DMS53 (cell line): ENCODE data around the gene ACKR3.
A peak's percentile ranks its signal among the peaks of the same experiment; 100 is the strongest.

Experiments
- DNase-seq: peaks from one replicate; lab custom pipeline; 2025; lab: John Stamatoyannopoulos, UW

The ACKR3 gene

DNA sequence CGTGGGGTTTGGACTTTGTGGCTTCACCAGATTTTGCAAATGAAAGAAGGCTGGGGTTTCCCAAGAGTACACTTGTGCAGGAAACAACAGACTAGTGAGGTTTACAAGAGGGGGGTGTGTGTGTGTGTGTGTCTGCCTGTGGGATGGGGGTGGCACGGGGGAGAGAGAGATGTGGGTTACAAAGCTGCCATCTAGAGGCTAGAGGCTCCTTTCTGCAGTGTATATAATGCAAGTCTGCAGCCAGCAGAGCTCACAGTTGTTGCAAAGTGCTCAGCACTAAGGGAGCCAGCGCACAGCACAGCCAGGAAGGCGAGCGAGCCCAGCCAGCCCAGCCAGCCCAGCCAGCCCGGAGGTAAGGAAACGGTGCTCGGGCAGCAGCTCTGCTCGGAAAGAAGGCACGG, at the start of gene ACKR3:
Gene ACKR3, plus strand, starts transcription at position 253 of the 401 bp plus-strand sequence. CDS start 10,641 bp downstream, outside the sequence.
- DNase-seq = peak; percentile 90

DNA sequence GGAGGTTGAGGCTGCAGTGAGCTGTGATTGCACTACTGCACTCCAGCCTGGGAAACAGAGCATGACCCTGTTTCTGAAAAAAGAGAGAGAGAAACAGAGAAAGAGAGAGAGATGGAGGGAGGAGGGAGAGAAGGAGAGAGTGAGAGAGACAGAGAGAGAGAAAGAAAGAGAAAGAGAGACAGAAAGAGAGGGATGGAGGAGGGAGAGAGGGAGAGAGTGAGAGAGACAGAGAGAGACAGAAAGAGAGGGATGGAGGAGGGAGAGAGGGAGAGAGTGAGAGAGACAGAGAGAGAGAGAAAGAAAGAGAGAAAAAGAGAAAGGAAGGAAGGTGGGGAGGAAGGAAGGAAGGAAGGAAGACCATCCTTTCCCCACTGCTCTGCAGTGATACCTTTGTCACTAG, 48.1 kb upstream of the ACKR3 start:
- no peak for DNase-seq

DNA sequence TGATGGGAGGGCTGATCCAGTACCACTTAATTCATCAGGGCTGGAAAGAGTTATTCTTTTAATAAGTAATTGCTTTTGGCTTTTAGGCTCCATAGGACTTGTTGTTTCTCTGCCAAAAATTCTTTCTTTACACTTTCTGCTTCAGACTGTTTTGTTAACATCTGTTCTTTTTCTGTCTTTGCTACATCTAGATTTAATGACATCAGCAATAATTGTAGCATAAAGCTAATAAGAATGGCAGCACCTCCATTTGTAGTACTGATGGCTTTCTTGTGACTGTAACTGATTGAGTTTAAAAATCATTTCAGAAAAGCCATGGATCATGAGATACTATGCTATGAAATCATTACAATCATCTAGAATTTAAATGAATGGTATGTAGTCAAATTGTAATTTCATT, 46.4 kb upstream of the ACKR3 start:
- DNase-seq = no peak

DNA sequence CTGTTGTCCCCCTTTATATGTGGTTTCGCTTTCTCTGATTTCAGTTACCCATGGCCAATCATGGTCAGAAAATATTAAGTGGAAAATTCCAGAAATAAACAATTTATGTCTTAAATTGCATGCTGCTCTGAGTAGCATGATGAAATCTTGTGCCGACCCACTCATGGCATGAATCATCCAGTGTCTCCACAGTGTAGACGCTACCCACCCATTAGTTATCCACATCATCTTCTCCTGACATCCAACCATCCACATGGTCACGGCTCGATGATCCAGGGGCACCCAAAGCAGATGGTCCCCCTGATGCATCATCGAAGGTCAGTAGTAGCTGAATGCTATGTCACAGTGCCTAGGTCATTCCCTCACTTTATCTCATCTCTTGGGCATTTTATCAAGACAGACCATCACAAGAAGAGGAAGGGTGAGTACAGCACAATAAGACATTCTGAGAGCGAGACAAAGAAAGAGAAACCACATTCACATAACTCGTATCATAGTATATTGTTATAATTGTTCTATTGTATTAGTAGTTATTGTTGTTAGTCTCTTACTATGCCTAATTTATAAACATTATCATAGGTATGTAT, 44.1 kb upstream of the ACKR3 start:
- no peak for DNase-seq

DNA sequence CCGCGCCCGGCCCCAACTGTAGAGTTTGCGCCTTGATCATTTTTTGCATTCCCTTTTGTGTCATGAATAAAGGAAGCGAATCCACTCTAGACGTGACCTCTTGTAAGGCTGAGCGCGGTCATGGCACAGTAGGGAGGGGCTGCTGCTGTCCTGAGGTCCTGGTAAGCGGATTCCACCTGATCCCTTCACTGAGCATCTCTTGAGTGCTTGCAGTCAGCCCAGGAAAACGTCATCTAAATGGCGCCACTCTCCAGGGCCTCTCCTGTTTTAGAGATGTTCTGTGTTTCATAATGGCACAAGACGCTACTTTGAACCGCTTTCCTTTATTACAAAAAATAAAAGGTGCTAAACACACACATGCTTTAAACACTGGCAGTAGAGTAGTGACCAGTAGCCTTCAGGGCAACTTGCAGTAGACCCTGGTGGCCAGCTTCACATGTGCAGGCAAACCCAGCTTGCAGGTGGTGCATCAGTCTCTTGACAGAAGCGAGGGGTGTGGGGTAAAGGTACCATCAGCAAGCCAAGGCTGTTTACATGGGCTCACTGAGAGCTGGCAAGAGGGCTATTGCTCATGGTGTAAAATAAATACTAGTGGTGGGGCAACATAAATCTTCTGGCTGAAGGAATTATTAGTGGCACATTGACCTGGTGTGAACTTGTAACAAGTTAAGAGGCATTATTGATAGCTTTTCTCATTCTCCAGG, 43.0 kb upstream of the ACKR3 start:
- DNase-seq = no peak

DNA sequence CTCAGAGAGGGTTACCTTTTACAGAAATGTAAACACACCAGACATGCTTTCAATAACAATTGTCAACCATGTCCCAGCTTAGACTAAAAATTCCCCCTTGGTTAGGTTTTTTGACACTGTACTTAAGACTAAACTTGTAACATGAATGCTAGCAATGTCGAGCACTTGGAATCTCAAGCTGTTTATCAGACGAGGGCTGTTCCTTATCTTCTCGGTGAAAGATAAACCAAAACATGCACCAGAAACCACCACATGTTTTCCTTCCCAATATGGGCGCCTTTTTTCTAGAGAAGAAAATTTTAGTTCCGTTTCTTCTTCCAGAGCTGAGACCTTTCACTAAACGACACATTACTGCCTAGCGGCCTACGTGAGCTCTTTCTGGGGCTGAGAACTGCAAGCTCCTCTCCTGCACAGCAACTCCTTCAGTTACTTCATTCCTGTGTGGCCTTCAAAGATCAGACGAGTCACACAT, 42.4 kb upstream of the ACKR3 start:
- DNase-seq = no peak

DNA sequence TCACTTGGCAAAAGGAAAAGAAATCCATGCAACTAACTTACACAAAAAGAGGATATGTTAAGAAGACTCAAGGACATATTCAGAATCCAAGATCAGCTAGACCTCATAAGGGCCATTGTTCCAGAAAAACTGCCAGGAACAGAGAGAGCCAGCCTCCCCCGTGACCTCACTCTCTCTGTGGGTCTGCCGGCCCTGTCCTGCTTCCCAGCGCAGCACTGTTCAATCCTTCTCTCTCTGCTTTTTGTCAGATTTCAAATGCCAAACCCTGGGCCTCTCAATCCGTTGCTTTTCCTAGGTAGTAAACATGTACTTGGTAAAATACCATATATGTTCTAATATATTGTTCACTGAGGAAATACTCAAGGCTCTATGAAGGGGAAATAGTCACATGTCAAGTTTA, 40.0 kb upstream of the ACKR3 start:
- no peak for DNase-seq

DNA sequence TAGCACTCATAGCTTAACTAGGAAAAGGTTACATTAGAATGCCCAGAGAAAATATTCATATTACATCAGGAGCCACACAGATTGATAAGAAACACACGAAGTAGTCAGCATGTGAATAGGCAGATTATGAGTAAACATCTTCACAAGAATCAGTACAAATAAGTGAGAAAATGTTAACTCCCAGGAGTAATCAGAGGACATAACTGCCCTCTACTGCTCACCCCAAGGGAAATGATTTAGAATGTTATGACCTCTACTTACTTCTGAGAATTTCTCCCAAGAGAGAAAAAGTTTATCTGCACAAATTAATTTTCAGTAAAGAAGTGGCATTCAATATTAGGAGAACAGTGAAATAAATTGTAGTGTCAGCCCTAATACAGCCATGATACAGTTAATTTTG, 39.1 kb upstream of the ACKR3 start:
- DNase-seq = no peak

DNA sequence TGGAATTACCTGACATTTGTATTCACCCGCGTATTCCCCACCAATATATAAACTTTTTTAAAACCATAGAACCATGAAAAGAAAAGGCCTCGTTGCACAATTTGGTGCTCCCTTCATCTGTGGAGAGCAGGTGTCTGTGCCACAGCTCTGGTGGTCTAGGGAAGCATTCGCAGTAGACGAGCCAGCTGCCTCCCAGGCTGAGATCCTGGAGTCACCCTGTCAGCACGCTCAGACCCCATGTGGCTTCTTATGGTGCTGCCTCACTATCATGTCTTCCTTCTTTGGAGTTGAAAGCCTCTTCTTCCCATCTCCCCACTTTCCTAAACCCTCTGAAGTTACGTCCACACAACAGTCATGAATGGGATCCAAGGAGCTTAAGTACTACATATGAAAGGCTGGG, 38.4 kb upstream of the ACKR3 start:
- DNase-seq = no peak

DNA sequence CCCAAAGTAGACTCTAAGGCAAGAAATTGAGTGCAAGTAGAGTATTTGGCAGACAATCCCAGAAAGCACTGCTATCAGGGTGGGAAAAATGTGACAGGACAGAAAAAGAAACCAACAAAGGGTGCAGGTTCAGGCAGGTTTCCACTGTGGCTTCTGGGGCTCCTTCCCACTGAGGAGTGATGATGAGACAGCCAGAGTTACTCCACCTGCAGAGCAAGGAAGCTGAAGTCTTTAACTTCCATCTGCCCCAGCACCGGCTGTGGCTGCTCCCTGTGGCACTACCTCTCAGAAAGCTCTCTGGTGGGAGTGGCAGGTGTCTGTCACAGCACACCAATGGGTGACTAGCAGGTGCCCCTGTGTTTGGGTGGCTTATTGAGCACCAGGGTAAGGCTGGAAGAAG, 37.6 kb upstream of the ACKR3 start:
- DNase-seq = no peak

DNA sequence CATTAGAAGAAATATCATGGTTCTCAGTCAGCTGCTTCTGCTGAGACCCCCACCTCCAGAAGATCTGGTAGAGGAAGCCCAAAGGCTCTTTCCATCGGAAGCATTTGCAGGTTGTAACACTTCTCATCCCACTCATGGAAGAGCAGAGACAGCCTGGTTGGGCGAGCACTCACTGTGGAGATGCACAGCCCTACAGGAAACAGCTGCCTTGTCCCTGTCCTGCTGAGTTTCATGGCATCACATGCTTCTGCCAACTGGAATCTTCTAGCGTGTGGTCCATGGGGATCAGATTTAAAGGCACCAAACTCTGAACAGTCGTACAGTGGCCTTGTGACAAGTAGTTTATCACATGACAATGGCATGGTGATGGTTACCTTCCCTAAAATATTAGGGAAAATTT, 36.3 kb upstream of the ACKR3 start:
- DNase-seq = no peak

DNA sequence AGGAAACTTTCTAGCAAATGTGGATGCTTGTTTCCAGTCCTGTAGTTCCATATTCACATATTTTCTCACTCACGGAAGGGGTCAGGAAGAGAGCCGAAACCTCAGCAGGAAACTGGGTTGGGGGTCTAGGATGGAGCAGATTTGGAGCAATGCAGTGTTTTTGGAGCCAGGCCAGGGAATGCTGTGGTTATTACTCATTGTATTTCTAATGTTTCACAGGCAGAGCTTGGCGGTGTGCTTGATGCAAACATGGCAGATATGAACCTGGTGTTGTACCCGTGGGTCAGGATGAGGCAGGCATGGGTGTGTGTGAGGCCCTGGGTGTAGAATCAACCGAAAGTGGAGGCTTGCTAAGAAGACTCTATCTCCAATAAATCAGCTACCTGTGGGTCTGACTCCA, 34.6 kb upstream of the ACKR3 start:
- no peak for DNase-seq

DNA sequence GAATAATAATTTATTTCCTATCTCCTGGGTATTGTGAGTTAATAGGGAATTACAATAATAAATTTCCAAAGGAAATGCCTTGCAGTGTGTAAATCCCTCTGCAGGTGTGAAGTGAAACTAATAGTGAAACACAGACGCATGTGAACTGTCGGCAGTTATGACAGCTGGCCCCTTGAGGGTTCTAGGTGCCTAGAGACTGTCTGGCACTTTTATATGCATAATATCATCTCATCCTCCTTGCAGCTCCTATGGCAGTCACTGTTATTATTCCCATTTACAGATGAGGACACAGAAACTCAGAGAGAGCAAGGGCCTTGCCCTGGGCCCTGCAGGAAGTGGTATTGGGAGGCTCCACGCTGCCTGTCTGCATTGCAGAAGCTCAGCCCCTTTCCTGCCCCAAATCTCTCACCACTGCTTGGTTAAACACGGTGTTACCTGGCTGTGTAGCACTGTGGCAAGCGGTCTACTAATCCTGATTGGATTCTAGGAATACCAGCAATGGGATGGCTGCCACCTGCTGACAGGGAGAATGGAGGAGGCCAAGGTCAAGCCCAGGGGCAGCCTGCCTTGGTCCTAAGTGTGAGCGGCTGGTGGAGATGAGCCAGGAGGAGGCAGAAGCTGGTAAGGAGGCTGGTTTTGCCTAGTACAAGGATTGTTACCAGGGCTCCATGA, 32.8 kb upstream of the ACKR3 start:
- DNase-seq = no peak

DNA sequence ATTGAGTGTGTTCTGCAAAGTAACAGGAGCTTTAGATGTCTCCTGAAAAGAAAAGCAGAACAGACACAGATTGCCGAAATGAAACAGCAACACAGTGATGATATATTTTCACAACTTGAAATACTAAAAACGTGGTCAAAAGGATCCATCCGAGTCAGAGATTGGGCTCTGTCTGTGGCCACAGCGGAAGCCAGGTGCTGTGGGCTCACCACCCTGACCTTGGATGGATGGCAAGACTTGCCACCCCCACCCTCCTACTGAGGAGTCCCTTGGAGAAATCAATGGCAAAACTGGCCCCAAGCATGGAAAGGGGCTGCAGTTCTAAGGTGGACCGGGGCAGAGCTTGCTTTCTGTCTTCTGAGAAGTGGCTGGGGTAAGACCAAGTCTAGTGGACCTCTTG, 31.4 kb upstream of the ACKR3 start:
- no peak for DNase-seq

DNA sequence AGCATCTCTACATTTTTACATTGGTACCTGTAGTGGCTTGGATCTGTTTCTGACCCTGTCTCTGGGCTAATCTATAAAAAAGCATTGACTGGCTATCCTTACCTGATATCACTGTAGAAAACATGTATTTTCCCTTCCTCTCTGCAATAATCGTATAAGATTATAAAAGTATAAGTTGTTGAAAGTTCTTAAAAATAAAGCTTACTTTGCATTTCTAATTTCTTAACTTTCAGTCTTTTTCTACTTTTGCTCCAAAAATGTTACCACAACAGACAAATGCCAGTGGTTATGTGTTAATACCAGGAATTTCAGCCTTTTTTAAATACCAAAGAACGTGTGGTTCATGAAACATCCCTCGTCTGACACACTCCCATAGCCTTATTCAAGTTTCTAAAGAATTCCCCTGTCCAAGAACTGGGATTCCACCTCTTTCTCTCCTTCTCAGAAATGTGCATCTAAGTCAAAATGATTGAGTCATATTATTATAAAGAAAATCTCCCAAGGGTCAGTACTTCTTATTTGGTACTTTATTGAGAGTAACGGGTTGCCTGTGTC, 28.5 kb upstream of the ACKR3 start:
- no peak for DNase-seq

DNA sequence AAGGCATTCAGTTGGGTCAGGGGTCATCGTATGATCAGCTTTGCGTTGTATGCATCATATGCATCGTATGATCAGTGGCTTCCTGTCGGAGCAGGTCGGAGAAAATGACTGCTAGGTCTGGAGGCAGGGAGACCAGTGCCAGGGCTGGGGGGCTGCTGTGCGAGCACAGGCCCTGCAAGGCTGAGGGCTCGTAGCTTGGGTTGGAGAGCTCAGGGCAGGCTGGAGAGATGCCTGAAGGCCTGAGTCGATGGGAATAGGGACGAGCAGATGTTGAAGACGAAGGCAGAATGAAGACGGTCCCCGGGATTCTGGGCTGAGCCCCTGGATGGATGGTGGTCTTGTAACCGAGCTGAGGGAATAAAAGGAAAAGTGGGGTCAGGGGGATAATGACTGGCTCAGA, 25.3 kb upstream of the ACKR3 start:
- DNase-seq = no peak

DNA sequence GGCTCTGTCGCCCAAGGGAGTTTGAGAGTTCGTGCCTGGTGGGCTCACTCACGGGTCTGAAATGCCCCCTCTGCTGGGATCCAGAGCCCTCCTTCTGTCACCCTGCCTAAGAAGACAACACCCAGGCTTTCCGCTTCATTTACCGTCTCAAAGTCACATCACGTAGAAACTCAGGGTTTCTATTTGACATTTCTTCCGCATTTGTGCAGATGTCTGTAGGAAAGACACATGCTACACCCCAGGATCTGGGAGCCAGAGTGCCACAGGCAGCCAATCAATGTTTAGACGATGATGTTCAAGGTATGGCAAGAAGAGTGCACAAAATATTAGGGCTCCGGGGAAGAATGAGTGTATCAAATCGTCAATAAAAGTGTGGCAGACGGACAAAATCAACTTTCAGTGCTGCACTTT, 24.4 kb upstream of the ACKR3 start:
- DNase-seq = no peak

DNA sequence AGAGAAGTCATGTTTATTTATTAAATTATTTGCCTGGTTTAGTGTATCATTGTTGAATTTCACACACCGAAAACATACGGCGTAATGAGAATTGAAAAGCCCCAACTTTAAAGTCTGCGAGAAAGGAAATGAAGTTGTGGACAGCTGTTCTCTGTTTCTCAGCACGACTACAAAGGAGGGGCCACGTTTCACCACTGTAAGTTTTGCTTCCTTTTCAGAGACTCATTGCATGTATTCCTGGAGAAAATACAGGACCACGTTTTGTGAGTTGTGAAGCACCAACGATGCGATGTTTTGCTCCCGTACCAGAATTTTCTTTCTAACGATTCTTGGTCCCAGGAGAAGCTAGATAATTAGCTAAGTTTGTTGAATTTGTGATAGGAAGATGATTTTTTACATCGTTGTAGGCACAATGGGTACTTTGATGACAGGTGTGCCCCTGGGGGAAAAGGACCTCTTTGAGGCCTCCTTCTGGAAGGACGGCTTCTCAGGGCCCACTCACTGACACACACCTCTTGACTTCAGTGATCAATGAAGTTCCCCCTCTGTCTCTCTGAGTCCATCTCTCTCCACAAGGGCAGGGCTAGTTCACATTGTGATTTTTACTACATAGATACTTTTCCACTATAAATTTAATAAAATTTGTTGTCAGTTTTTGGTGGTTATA, 23.7 kb upstream of the ACKR3 start:
- DNase-seq = no peak

DNA sequence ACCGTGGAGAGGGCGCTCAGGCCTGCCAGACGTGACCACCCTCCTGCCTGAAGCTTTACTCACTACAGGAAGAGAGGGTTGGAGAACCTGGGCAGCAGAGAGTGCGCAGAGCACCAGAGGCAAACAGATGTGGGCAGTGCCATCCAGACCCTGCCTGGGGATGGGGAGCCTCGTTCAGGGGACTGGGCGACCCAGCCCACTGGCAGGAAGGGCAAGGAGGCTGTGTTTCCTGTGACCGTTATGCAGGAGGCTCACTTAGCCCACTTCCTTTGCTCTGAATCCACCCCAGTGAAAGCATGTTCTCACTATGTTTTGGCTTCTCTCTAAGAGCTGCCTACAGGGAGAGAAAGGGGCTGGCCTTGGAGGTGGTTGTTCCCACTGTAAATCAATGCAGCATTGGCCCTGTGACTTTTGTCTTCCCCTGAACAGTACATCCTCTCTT, 23.0 kb upstream of the ACKR3 start:
- DNase-seq = no peak

DNA sequence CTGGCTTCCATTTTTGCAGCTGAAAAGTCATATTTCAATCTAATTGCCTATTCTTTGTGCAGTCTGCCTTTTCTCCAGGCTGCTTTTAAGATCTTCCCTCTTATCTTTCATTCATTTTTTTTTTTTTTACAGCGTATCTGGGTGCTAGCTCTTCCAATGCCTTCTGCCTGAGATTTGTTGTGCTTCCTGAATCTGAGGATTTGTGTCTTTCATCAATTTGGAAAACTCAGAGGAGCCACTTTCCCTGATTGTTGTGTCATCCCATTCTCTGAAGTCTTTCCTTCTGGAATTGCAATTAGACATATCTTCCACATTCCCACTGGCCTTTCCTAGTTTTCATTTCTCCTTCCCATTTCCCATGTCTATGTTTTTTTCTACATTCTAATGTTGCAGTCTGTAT, 21.9 kb upstream of the ACKR3 start:
- no peak for DNase-seq

DNA sequence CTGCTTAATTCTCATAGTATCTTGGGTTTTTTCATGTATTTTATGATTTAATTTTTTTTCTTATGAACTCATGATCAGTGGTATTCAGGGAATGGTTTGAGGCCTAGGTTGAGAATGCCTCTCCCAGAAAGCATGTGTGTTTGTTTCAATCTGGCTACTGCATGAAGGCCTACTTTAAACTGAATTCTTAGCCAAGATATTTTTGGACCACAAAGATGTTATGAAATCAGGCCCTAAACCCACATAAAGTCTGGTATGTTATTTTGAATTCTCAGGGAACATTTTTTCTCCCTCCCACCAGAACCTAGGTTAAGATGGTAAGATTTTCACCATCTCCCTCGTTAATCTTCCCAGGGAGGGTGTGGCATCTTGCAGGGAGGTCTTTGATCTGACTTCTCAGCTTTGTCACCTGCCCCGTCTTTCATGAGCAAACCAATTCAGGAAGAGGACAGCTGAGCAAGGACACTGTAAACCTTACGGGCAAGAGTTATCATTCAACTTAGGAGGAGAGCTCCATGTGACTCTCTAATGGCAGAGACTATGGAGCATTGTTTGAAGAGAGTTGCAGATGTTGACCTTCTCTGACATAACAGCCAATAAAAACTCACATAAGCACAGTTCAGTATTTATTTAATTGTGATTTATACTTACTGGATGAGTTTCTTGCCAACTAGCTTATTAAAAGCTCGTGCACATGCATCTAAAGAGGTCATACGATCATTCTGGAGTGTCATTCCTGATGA, 21.3 kb upstream of the ACKR3 start:
- no peak for DNase-seq

DNA sequence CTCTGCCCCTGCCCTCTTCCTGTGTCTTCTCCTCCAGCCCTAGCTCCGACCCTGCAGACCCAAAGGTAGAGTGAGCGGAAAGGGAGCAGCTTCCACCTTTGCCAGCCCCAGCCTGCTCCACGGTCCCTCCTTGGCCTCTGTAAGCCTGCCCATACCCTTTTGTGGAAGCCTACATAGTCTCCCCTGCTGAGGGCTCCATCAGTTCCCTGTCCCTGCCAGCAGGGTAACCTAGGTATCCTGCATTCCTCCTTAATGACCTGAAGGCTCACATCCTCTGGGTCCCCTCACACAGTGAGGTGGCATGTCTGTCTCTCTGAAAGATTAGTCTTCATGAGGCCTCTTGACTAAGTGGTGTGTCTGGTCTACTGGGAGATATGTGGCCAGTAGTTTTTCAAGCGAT, 20.5 kb upstream of the ACKR3 start:
- DNase-seq = no peak
